GM21381 (cell line): Measurements from ENCODE around the gene MIEN1.
A peak's percentile ranks its signal among the peaks of the same experiment; 100 is the strongest.
"Not testable (repeated sequence)": the region's sequence is repeated elsewhere in the genome, so short reads cannot be mapped to it uniquely, and the experiment has no call there.

Experiments
- ATAC-seq: cut with Tn5 transposase; IDR thresholded peaks from one replicate; pipeline ENCODE4 v1.9.1; 2021; ENCODE audit warnings: mild to moderate bottlenecking, moderate library complexity; ENCODE audit not compliant: unreplicated experiment

MIEN1 gene

GRCh38 chr17:39756380-39757079 is 26.2 kb upstream of the MIEN1 start:
- no peak for ATAC-seq

- no peak for ATAC-seq
Observed at GRCh38 chr17:39755554-39756379, 25.4 kb upstream of the MIEN1 start.

GRCh38 chr17:39754958-39755553 is 24.7 kb upstream of the MIEN1 start:
- ATAC-seq, result no peak

GRCh38 chr17:39754161-39754957 is 24.0 kb upstream of the MIEN1 start:
- peak; percentile 55 for ATAC-seq

GRCh38 chr17:39753514-39754160 is 23.3 kb upstream of the MIEN1 start:
- peak; percentile 22 for ATAC-seq

- ATAC-seq, result no peak
Observed at GRCh38 chr17:39752241-39752881, 22.0 kb upstream of the MIEN1 start.

- no peak for ATAC-seq
Observed at GRCh38 chr17:39751637-39752036, 21.3 kb upstream of the MIEN1 start.

GRCh38 chr17:39751016-39751543 is 20.7 kb upstream of the MIEN1 start:
- no peak for ATAC-seq

- ATAC-seq, result no peak
Observed at GRCh38 chr17:39750131-39751015, 20.0 kb upstream of the MIEN1 start.

- ATAC-seq, result not testable (repeated sequence)
Observed at GRCh38 chr17:39748444-39749034, 18.2 kb upstream of the MIEN1 start.

GRCh38 chr17:39747745-39748144 is 17.4 kb upstream of the MIEN1 start:
- no peak for ATAC-seq

- ATAC-seq, result no peak
Observed at GRCh38 chr17:39746145-39746461, 15.8 kb upstream of the MIEN1 start.

GRCh38 chr17:39745335-39746144 is 15.2 kb upstream of the MIEN1 start:
- no peak for ATAC-seq

- ATAC-seq, result no peak
Observed at GRCh38 chr17:39744836-39745215, 14.5 kb upstream of the MIEN1 start.

- ATAC-seq, result no peak
Observed at GRCh38 chr17:39744075-39744835, 13.9 kb upstream of the MIEN1 start.

GRCh38 chr17:39742856-39743436 is 12.6 kb upstream of the MIEN1 start:
- ATAC-seq, result no peak
